ENCODE data around the gene CGNL1. TPM values are rescaled to one million over a fixed set of nuclear protein-coding genes. Genes with fewer than 3 reads are reported as not detected.

The CGNL1 gene
- total RNA-seq, 2 experiments from 2014 or later = not detected

DNA sequence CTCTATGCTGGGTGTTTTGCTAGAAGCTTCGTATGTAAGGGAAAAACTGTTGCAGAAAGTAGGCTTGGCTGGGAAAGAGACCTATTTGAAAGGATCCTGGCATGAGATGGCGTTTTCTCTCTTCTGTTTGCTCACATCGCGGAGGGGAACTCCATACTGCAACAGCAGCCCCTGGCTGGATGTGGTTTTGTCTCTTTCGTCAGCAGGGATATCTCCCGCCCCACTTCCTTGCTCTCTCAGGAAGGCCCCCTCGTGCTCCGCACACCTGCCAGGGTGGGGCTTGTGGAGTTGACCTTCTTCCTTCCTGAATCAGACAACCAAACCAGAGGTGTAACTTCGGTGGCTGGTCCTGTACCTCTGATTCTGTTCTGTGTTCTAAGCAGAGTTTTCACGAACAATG, 189.0 kb downstream of the CGNL1 start:
- peak; percentile 61 for DNase-seq
- Mint-ChIP-seq H3K36me3 (no peaks in the 10 kb centered on the region), H3K4me1 (ENCODE audit: low read depth) (peaks cover 43% of the 10 kb centered on the region), H3K27ac (peak overlapping the region; percentile 24), H3K4me3 (peak overlapping the region; percentile 4), H3K9me3 (no peaks in the 10 kb centered on the region), H3K27me3 (no peaks in the 10 kb centered on the region)
- CTCF ChIA-PET = interaction anchor here (1.1 kb wide), 1 partner anchor 168 kb away, joined by 4 read pairs; no protein-coding TSS in a partner anchor
- POLR2A ChIA-PET = interaction anchor here (0.7 kb wide), 1 partner anchor 26 kb away, joined by 3 read pairs; no protein-coding TSS in a partner anchor
- intact Hi-C loops (cut with micrococcal nuclease) = no loop called here

- Mint-ChIP-seq H3K36me3 (no peaks in the 10 kb centered on the region), H3K4me3 (no peak overlapping the region), H3K27ac (no peak overlapping the region), H3K9me3 (no peaks in the 10 kb centered on the region), H3K4me1 (ENCODE audit: low read depth) (peaks cover 32% of the 10 kb centered on the region), H3K27me3 (no peaks in the 10 kb centered on the region)
- no peak for DNase-seq
- intact Hi-C loops (cut with micrococcal nuclease) = no loop called here
- ChIA-PET POLR2A (no interaction called here), CTCF (interaction anchor here (1.0 to 1.7 kb wide), 4 partner anchors 18 to 294 kb away, joined by 3 to 4 read pairs (median 3); no protein-coding TSS in a partner anchor)
Measured at GRCh38 chr15:57566834-57567233, 190.5 kb downstream of the CGNL1 start.

DNA sequence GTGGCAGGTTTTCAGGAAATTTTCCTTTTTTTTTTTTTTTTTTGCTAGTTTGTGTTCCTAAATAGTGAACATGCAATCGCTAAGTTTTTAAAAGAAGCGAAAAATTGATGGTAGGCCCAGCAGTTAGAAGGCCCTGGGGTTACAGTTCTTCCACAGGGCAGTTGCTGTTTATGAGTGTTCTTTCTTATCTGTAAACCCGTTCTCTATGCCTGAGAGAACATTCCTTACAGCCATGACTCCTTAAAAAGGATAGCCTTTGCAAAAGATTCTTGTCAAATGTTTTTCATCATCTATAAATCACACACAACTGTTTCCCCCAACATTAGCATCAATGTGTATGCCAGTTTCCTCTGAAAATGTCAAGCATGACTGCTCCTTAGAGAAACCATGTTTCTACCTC, 191.6 kb downstream of the CGNL1 start:
- intact Hi-C loops (cut with micrococcal nuclease) = no loop called here
- H3K4me1 Mint-ChIP-seq (ENCODE audit: low read depth) = peaks cover 22% of the 10 kb centered on the region

GRCh38 chr15:57568299-57568698, 192.0 kb downstream of the CGNL1 start:
- ChIA-PET POLR2A (no interaction called here), CTCF (interaction anchor here (1.6 kb wide), 1 partner anchor 8 kb away, joined by 3 read pairs; no protein-coding TSS in a partner anchor)
- no peaks in the 10 kb centered on the region for H3K27me3 Mint-ChIP-seq
- no peak for DNase-seq
- H3K4me3 Mint-ChIP-seq = no peak overlapping the region
- peaks cover 18% of the 10 kb centered on the region for H3K4me1 Mint-ChIP-seq (ENCODE audit: low read depth)
- no peak overlapping the region for H3K27ac Mint-ChIP-seq
- intact Hi-C loops (cut with micrococcal nuclease) = no loop called here
- H3K36me3 Mint-ChIP-seq = no peaks in the 10 kb centered on the region
- H3K9me3 Mint-ChIP-seq = no peaks in the 10 kb centered on the region

More for the DNA sequence above, 191.6 kb downstream of the CGNL1 start:
- Mint-ChIP-seq H3K27me3 (no peaks in the 10 kb centered on the region), H3K27ac (no peak overlapping the region), H3K36me3 (no peaks in the 10 kb centered on the region), H3K4me3 (no peak overlapping the region), H3K9me3 (no peaks in the 10 kb centered on the region)
- ChIA-PET POLR2A (no interaction called here), CTCF (interaction anchor here (1.5 to 1.7 kb wide), 2 partner anchors 17 to 293 kb away, joined by 3 to 4 read pairs; no protein-coding TSS in a partner anchor)
- DNase-seq = no peak

DNA sequence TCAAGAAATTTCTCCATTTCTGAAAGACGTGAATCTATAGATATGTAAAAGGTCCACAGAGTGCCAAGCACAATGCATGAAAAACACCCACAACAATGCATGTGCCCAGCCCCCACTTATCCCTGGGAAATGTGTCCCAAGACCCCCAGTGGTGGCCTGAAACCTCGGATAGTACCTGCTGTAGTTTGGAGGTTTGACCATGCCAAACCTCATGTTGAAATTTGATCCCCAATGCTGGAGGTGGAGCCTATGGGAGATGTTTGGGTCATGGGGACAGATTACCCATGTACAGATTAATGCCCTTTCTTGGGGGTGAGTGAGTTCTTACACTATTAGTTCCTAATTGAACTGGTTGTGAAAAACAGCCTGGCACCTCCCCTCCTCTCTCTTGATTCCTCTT, 194.0 kb downstream of the CGNL1 start:
- H3K4me3 Mint-ChIP-seq = no peak overlapping the region
- H3K27ac Mint-ChIP-seq = no peak overlapping the region
- no peaks in the 10 kb centered on the region for H3K36me3 Mint-ChIP-seq
- no peaks in the 10 kb centered on the region for H3K27me3 Mint-ChIP-seq
- intact Hi-C loops (cut with micrococcal nuclease) = no loop called here
- no peaks in the 10 kb centered on the region for H3K9me3 Mint-ChIP-seq
- POLR2A ChIA-PET = no interaction called here
- CTCF ChIA-PET = no interaction called here
- DNase-seq = no peak
- peaks cover 9% of the 10 kb centered on the region for H3K4me1 Mint-ChIP-seq (ENCODE audit: low read depth)

DNA sequence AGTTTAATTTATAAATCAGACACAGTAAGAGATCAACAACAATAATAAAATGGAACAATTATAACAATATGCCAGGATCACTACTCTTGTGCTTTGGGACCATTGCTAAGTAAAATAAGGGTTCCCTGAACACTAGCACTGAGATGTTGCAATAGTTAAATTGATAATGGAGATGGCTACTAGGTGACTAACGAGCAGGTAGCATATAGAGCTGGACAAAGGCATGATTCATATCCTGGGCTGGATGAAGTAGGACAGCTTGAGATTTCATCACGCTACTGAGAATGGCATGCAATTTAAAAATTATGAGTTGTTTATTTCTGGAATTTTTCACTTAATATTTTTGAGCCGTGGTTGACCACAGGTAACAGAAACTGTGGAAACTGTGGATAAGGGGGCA, 194.7 kb downstream of the CGNL1 start:
- ChIA-PET POLR2A (no interaction called here), CTCF (no interaction called here)
- Mint-ChIP-seq H3K27ac (no peak overlapping the region), H3K27me3 (no peaks in the 10 kb centered on the region), H3K4me1 (ENCODE audit: low read depth) (peaks cover 4% of the 10 kb centered on the region), H3K4me3 (no peak overlapping the region), H3K9me3 (no peaks in the 10 kb centered on the region), H3K36me3 (no peaks in the 10 kb centered on the region)
- no peak for DNase-seq
- intact Hi-C loops (cut with micrococcal nuclease) = no loop called here

- intact Hi-C loops (cut with micrococcal nuclease) = no loop called here
- CTCF ChIA-PET = no interaction called here
- POLR2A ChIA-PET = no interaction called here
- Mint-ChIP-seq H3K27me3 (no peaks in the 10 kb centered on the region), H3K36me3 (no peaks in the 10 kb centered on the region), H3K9me3 (no peaks in the 10 kb centered on the region), H3K4me3 (no peak overlapping the region), H3K27ac (no peak overlapping the region), H3K4me1 (ENCODE audit: low read depth) (peaks cover 2% of the 10 kb centered on the region)
- no peak for DNase-seq
Measured at GRCh38 chr15:57571725-57572124, 195.4 kb downstream of the CGNL1 start.

GRCh38 chr15:57572468-57572867, 196.2 kb downstream of the CGNL1 start:
- H3K36me3 Mint-ChIP-seq = no peaks in the 10 kb centered on the region
- POLR2A ChIA-PET = no interaction called here
- no peak for DNase-seq
- H3K4me1 Mint-ChIP-seq (ENCODE audit: low read depth) = peaks cover 2% of the 10 kb centered on the region
- no peak overlapping the region for H3K4me3 Mint-ChIP-seq
- CTCF ChIA-PET = no interaction called here
- H3K9me3 Mint-ChIP-seq = no peaks in the 10 kb centered on the region
- H3K27ac Mint-ChIP-seq = no peak overlapping the region
- intact Hi-C loops (cut with micrococcal nuclease) = no loop called here
- H3K27me3 Mint-ChIP-seq = no peaks in the 10 kb centered on the region

GRCh38 chr15:57573151-57573550, 196.8 kb downstream of the CGNL1 start:
- intact Hi-C loops (cut with micrococcal nuclease) = no loop called here
- ChIA-PET POLR2A (no interaction called here), CTCF (no interaction called here)
- Mint-ChIP-seq H3K27me3 (peaks cover 2% of the 10 kb centered on the region), H3K9me3 (no peaks in the 10 kb centered on the region), H3K4me1 (ENCODE audit: low read depth) (peaks cover under 1% of the 10 kb centered on the region), H3K4me3 (no peak overlapping the region), H3K27ac (no peak overlapping the region), H3K36me3 (no peaks in the 10 kb centered on the region)
- DNase-seq = no peak

DNA sequence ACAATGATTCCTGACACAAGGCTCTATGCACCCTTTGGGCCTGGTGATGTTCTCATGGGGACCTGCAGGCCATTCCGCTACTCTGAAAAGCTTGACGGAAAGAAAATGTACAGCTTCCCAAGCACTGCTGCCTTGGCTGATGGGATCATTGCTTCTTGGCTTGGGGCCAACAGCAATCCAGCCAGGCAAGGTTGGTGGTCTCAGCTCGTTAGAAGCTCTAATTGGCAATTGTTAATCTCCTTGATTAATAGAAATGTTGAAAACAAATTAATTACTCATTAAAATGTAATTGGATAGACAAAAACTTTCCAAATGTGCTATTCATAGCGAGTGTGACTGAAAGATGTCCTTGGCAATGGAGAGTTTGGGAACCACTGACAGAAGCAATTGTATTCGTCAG, 199.1 kb downstream of the CGNL1 start:
- H3K4me1 Mint-ChIP-seq (ENCODE audit: low read depth) = no peaks in the 10 kb centered on the region
- intact Hi-C loops (cut with micrococcal nuclease) = no loop called here
- H3K27ac Mint-ChIP-seq = no peak overlapping the region
- H3K9me3 Mint-ChIP-seq = no peaks in the 10 kb centered on the region
- no peak overlapping the region for H3K4me3 Mint-ChIP-seq
- ChIA-PET CTCF (interaction anchor here (1.2 kb wide), 1 partner anchor 157 kb away, joined by 3 read pairs; no protein-coding TSS in a partner anchor), POLR2A (no interaction called here)
- no peak for DNase-seq
- H3K27me3 Mint-ChIP-seq = peaks cover 3% of the 10 kb centered on the region
- no peaks in the 10 kb centered on the region for H3K36me3 Mint-ChIP-seq

- peaks cover 11% of the 10 kb centered on the region for H3K9me3 Mint-ChIP-seq
- no peak overlapping the region for H3K4me3 Mint-ChIP-seq
- CTCF ChIA-PET = interaction anchor here (1.0 to 2.3 kb wide), 2 partner anchors 15 to 17 kb away, joined by 3 to 8 read pairs; no protein-coding TSS in a partner anchor
- no peak for DNase-seq
- intact Hi-C loops (cut with micrococcal nuclease) = no loop called here
- no peak overlapping the region for H3K27ac Mint-ChIP-seq
- H3K36me3 Mint-ChIP-seq = peaks cover 6% of the 10 kb centered on the region
- H3K27me3 Mint-ChIP-seq = peaks cover 5% of the 10 kb centered on the region
- POLR2A ChIA-PET = no interaction called here
- H3K4me1 Mint-ChIP-seq (ENCODE audit: low read depth) = no peaks in the 10 kb centered on the region
Measured at GRCh38 chr15:57578288-57578900, 202.1 kb downstream of the CGNL1 start.

DNA sequence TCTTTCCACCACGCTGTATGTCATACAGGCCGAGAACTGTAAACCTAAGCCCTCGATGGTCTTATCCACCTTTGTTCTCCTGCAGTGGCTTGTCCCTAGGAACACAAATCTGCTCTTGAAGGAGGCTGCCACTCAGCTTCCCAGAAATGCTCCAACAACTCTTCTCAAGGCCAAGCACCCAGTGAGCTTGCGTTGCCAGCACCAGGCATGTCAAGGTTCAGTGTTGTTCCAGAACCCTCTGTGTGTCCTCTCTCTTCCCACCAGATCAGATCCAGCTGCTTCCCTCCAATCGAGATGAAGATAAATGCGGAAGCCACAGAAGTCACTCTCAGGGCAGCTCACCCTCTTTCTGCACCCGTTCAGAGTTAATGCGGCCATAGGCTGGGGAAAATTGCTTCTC, 204.1 kb downstream of the CGNL1 start:
- no peak for DNase-seq
- ChIA-PET CTCF (interaction anchor here (2.3 kb wide), 1 partner anchor 19 kb away, joined by 8 read pairs; no protein-coding TSS in a partner anchor), POLR2A (no interaction called here)
- Mint-ChIP-seq H3K9me3 (peaks cover 16% of the 10 kb centered on the region), H3K4me3 (no peak overlapping the region), H3K27ac (no peak overlapping the region), H3K4me1 (ENCODE audit: low read depth) (no peaks in the 10 kb centered on the region), H3K27me3 (peaks cover 6% of the 10 kb centered on the region), H3K36me3 (peaks cover 8% of the 10 kb centered on the region)
- intact Hi-C loops (cut with micrococcal nuclease) = loop anchor here (10.0 kb wide), 1 partner anchor 1336 kb away; the partner anchor contains the start of gene RFX7

DNA sequence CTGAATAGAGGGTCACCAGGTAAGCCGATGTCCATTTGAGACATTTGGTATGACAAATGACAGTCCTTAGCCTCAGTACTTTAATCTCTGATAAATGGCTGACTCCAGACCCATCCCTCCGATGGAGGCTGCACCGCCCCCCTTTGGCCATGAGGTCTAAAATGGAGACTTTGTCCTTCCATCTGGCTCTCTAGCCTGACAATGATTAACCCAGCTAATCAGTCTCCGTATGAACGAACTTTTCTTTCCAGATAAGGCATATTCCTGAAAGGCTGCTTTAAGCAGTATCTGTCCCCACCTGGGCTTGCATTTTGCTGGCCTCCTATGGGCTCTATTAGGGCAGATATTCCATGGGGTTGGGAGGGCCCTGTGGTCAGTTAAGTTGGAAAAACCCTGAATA, 204.6 kb downstream of the CGNL1 start:
- Mint-ChIP-seq H3K27ac (no peak overlapping the region), H3K27me3 (peaks cover 6% of the 10 kb centered on the region), H3K36me3 (peaks cover 8% of the 10 kb centered on the region), H3K4me1 (ENCODE audit: low read depth) (no peaks in the 10 kb centered on the region), H3K4me3 (no peak overlapping the region), H3K9me3 (peaks cover 16% of the 10 kb centered on the region)
- no peak for DNase-seq
- CTCF ChIA-PET = no interaction called here
- intact Hi-C loops (cut with micrococcal nuclease) = loop anchor here (10.0 kb wide), 1 partner anchor 1336 kb away; the partner anchor contains the start of gene RFX7
- POLR2A ChIA-PET = no interaction called here
